Astrocyte of the spinal cord (primary cell): ENCODE data around the gene HOXA3.

Experiments used
- DNase-seq: peaks from one replicate; pipeline ENCODE4 v3.0.0; 2011; ENCODE audit warnings: low read depth, low spot score
- H3K4me3 ChIP-seq: 2 replicates; pipeline ENCODE4 v1.5.1; 2011; ENCODE audit warnings: low read depth, mild to moderate bottlenecking, low read length, moderate library complexity
- in situ Hi-C: cut with HindIII; loops from 2 replicates; pipeline ENCODE4 v1.10.0; 2017; ENCODE audit warnings: low sequenced_read_pairs
- TF ChIP-seq, protein P1 (sequence below): IDR thresholded peaks from 2 replicates; pipeline ENCODE4 v1.5.1; 2012; ENCODE audit warnings: low read depth, mild to moderate bottlenecking, low read length, inconsistent platforms

The HOXA3 gene

DNA sequence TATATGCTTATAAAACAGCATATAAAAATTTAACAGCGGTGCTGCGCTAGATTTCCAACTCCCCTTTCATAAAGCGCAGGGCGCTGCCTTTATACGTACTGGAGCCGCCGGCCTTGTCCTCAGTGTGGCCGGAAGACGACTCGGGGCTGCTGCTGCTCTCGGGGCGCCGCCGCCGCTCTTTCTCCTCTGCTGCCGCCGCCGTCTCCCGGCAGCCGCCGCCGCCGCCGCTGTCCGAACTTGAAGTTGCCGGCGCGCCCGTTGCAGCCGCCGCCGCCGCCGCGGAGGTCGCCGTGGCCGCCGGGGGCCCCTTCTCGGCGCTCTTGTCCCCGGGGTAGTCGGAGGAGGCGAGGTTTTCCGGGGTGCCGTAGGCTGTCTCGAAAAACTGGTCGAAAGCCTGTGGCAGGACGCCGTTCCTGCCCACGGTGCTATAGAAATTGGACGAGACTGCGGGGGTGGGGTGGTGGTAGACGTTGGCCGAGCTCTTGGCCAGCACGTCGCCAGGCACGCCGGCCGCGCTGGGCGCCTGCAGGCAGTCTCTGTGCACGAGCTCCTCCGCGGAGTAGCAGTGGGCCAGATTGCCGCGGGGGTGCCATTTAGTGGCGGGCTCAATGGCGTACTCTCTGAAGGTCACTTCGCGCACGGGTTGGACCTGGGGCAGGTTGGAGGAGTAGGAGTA is 32.1 kb upstream of the HOXA3 start:
- in situ Hi-C loops, result no loop called here
- H3K4me3 ChIP-seq, result peak overlapping the region; percentile 34
- no peak for DNase-seq
- TF ChIP-seq, protein P1, sequence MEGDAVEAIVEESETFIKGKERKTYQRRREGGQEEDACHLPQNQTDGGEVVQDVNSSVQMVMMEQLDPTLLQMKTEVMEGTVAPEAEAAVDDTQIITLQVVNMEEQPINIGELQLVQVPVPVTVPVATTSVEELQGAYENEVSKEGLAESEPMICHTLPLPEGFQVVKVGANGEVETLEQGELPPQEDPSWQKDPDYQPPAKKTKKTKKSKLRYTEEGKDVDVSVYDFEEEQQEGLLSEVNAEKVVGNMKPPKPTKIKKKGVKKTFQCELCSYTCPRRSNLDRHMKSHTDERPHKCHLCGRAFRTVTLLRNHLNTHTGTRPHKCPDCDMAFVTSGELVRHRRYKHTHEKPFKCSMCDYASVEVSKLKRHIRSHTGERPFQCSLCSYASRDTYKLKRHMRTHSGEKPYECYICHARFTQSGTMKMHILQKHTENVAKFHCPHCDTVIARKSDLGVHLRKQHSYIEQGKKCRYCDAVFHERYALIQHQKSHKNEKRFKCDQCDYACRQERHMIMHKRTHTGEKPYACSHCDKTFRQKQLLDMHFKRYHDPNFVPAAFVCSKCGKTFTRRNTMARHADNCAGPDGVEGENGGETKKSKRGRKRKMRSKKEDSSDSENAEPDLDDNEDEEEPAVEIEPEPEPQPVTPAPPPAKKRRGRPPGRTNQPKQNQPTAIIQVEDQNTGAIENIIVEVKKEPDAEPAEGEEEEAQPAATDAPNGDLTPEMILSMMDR, result no peak

- H3K4me3 ChIP-seq, result peak overlapping the region; percentile 34
- TF ChIP-seq, protein P1, result no peak
- no peak for DNase-seq
- in situ Hi-C loops, result no loop called here
Measured at GRCh38 chr7:27183682-27184336, 31.4 kb upstream of the HOXA3 start.

GRCh38 chr7:27182861-27183681 is 30.7 kb upstream of the HOXA3 start:
- H3K4me3 ChIP-seq, result no peak overlapping the region
- TF ChIP-seq, protein P1, result no peak
- in situ Hi-C loops, result no loop called here
- DNase-seq, result no peak

GRCh38 chr7:27182285-27182841 is 30.0 kb upstream of the HOXA3 start:
- DNase-seq, result no peak
- in situ Hi-C loops, result no loop called here
- no peak overlapping the region for H3K4me3 ChIP-seq
- TF ChIP-seq, protein P1, result no peak

GRCh38 chr7:27181795-27182275 is 29.5 kb upstream of the HOXA3 start:
- in situ Hi-C loops, result no loop called here
- DNase-seq, result no peak
- TF ChIP-seq, protein P1, result no peak
- no peak overlapping the region for H3K4me3 ChIP-seq
